ENCODE data around the gene HSBP1. TPM values are rescaled to one million over a fixed set of nuclear protein-coding genes. Genes with fewer than 3 reads are reported as not detected.

HSBP1 gene
- total and polyA plus RNA-seq, 3 experiments from 2014 or later, result 28.5 to 89.4 (median 84.5) TPM

DNA sequence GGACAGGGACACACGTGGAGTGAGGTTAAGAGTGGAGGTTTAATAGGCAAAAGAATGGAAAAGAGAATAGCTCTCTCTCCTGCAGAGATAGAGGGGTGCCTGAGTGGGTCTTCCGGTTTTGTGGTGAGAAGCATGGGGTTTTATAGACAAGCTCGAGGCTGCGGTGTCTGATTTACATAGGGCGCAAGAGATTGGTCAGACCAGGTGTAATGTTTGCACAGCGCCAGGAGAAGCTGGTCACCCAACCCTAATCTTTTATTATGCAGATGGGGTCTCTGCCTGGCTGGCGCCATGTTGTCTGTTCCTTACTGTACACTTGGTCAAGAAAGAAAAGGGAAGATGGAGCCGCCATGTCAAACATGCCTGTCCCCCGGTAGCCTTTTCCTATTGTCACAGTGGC lies 46.6 kb downstream of the HSBP1 start:
- Histone ChIP-seq H3K4me3 (ENCODE audit: low read length) (no peak overlapping the region), H3K9me3 (ENCODE audit: low read length) (no peaks in the 10 kb centered on the region), H3K4me1 (ENCODE audit: insufficient read depth, low read length) (no peaks in the 10 kb centered on the region), H3K36me3 (ENCODE audit: insufficient read depth, low read length) (no peaks in the 10 kb centered on the region), H3K27me3 (ENCODE audit: insufficient read depth, low read length, poor library complexity, severe bottlenecking) (no peaks in the 10 kb centered on the region), H3K27ac (ENCODE audit: low read depth, low read length) (no peak overlapping the region)
- CTCF ChIA-PET, result no interaction called here
- Mint-ChIP-seq H3K27me3 (peaks cover 1 to 21% of the 10 kb centered on the region in 2 donors), H3K9me3 (peaks cover 0 to 3% (median 0%) of the 10 kb centered on the region in 5 donors), H3K4me1 (no peaks in the 10 kb centered on the region), H3K36me3 (no peaks in the 10 kb centered on the region), H3K27ac (no peak overlapping the region), H3K4me3 (no peak overlapping the region)
- POLR2A ChIA-PET, result no interaction called here
- DNase-seq, result no peak

DNA sequence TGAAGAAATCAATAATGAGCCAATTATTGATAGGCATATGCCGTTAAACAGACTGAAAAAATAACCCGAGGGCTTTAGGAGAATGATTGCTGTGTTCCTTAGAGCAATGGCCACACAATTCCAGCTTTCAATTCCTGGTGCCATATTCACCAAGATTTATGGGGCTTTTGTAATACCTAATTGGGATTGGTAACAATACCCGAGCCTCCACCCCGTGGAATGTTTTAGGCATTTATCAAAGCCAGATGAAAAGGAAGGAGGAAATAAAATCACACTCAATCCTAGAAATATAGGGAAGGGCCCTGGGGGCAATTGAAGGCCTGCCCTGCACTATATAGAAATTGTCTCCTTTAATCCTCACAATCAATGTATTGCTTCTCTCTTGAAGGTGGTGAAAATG lies 49.0 kb downstream of the HSBP1 start:
- Mint-ChIP-seq H3K4me3 (no peak overlapping the region), H3K9me3 (peaks cover 0 to 3% (median 0%) of the 10 kb centered on the region in 5 donors)
- DNase-seq, result no peak

DNA sequence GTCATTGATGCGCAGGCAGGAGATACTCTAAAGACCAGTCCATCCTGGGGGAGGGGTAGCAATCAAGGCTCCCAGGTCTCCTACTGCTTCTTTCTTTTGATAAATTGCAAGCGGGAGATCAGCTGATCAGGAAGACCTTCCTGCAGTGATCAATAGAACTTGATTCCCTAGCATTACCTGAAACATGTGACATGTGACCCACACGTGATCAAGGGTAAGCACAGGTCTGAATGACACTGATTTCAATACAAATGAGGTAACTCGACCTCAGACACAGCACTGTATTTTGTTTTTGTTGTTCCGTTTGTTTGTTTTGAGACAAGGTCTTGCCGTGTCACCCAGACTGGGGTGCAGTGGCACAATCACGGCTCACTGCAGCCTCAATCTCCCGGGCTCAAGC lies 51.5 kb downstream of the HSBP1 start:
- H3K27me3 ChIP-seq (ENCODE audit: insufficient read depth, low read length, poor library complexity, severe bottlenecking), result no peaks in the 10 kb centered on the region
- H3K27ac ChIP-seq (ENCODE audit: low read depth, low read length), result no peak overlapping the region
- no peaks in the 10 kb centered on the region for H3K4me1 ChIP-seq (ENCODE audit: insufficient read depth, low read length)
- no peaks in the 10 kb centered on the region for H3K36me3 Mint-ChIP-seq
- no peaks in the 10 kb centered on the region for H3K4me1 Mint-ChIP-seq
- no peaks in the 10 kb centered on the region for H3K9me3 ChIP-seq (ENCODE audit: low read length)
- DNase-seq, result no peak
- H3K27ac Mint-ChIP-seq, result no peak overlapping the region
- H3K9me3 Mint-ChIP-seq, result peaks cover 0 to 4% (median 0%) of the 10 kb centered on the region in 5 donors
- no peaks in the 10 kb centered on the region for H3K36me3 ChIP-seq (ENCODE audit: insufficient read depth, low read length)
- peaks cover 0 to 15% of the 10 kb centered on the region in 2 donors for H3K27me3 Mint-ChIP-seq
- no peak overlapping the region for H3K4me3 ChIP-seq (ENCODE audit: low read length)
- POLR2A ChIA-PET, result no interaction called here
- no peak overlapping the region for H3K4me3 Mint-ChIP-seq
- CTCF ChIA-PET, result no interaction called here

More for the DNA sequence above, 49.0 kb downstream of the HSBP1 start:
- no peaks in the 10 kb centered on the region for H3K27me3 ChIP-seq (ENCODE audit: insufficient read depth, low read length, poor library complexity, severe bottlenecking)
- no peak overlapping the region for H3K27ac Mint-ChIP-seq
- ChIA-PET POLR2A (no interaction called here), CTCF (no interaction called here)
- no peaks in the 10 kb centered on the region for H3K36me3 ChIP-seq (ENCODE audit: insufficient read depth, low read length)
- H3K4me1 ChIP-seq (ENCODE audit: insufficient read depth, low read length), result no peaks in the 10 kb centered on the region
- H3K4me3 ChIP-seq (ENCODE audit: low read length), result no peak overlapping the region
- H3K36me3 Mint-ChIP-seq, result no peaks in the 10 kb centered on the region
- H3K9me3 ChIP-seq (ENCODE audit: low read length), result no peaks in the 10 kb centered on the region
- H3K27ac ChIP-seq (ENCODE audit: low read depth, low read length), result no peak overlapping the region
- peaks cover 0 to 17% of the 10 kb centered on the region in 2 donors for H3K27me3 Mint-ChIP-seq
- no peaks in the 10 kb centered on the region for H3K4me1 Mint-ChIP-seq

DNA sequence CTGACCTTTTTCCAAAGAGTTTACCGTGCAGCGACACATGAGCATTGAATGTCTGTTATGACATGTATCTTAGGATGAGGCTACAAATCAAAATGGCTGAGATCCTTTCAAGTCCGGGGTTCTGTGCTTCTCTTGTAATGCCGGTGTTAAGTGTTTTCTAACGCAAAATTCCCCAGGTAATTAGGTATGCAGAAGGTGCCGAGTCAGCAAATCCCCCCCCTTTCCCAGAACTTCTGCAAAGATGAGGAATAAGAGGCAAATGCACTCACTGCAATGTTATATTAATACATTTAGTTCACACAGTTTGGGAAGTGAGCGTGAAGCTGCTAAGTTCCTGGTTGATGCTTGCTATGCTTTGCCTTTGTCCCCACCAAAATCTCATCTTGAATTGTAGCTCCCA lies 54.9 kb downstream of the HSBP1 start:
- no peak for DNase-seq
- H3K4me3 Mint-ChIP-seq, result no peak overlapping the region
- Histone ChIP-seq H3K27me3 (ENCODE audit: insufficient read depth, low read length, poor library complexity, severe bottlenecking) (no peaks in the 10 kb centered on the region), H3K9me3 (ENCODE audit: low read length) (no peaks in the 10 kb centered on the region), H3K4me3 (ENCODE audit: low read length) (no peak overlapping the region), H3K27ac (ENCODE audit: low read depth, low read length) (no peak overlapping the region), H3K36me3 (ENCODE audit: insufficient read depth, low read length) (no peaks in the 10 kb centered on the region), H3K4me1 (ENCODE audit: insufficient read depth, low read length) (no peaks in the 10 kb centered on the region)
- peaks cover 4 to 11% (median 7%) of the 10 kb centered on the region in 5 donors for H3K9me3 Mint-ChIP-seq
- no peaks in the 10 kb centered on the region for H3K4me1 Mint-ChIP-seq
- CTCF ChIA-PET, result no interaction called here
- no peak overlapping the region for H3K27ac Mint-ChIP-seq
- H3K36me3 Mint-ChIP-seq, result no peaks in the 10 kb centered on the region
- H3K27me3 Mint-ChIP-seq, result peaks cover 0 to 35% of the 10 kb centered on the region in 2 donors
- POLR2A ChIA-PET, result no interaction called here

DNA sequence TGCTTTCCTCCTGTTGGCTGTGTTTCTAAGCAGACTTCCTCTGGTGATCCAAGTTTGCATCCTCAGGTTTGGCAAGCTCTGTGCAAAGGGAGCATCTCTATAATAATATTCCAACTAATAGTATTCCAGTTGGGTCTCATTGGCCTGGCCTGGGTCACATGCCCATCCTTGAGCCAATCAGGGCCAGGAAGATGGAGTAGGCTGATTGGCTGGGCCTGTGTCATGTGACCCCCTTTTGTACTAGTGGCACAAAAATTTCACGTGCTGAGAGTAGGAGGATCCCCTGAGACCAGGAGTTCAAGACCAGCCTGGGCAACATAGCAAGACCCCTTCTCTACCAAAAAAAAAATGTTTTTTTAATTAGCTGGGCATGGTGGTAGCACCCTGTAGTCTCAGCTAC lies 55.9 kb downstream of the HSBP1 start:
- H3K9me3 Mint-ChIP-seq, result peaks cover 4 to 11% (median 7%) of the 10 kb centered on the region in 5 donors
- no peaks in the 10 kb centered on the region for H3K4me1 Mint-ChIP-seq
- Histone ChIP-seq H3K4me3 (ENCODE audit: low read length) (no peak overlapping the region), H3K27me3 (ENCODE audit: insufficient read depth, low read length, poor library complexity, severe bottlenecking) (no peaks in the 10 kb centered on the region), H3K36me3 (ENCODE audit: insufficient read depth, low read length) (no peaks in the 10 kb centered on the region), H3K9me3 (ENCODE audit: low read length) (no peaks in the 10 kb centered on the region), H3K27ac (ENCODE audit: low read depth, low read length) (no peak overlapping the region), H3K4me1 (ENCODE audit: insufficient read depth, low read length) (no peaks in the 10 kb centered on the region)
- H3K27me3 Mint-ChIP-seq, result peaks cover 3 to 40% of the 10 kb centered on the region in 2 donors
- H3K27ac Mint-ChIP-seq, result no peak overlapping the region
- CTCF ChIA-PET, result no interaction called here
- no peaks in the 10 kb centered on the region for H3K36me3 Mint-ChIP-seq
- H3K4me3 Mint-ChIP-seq, result no peak overlapping the region
- no peak for DNase-seq
- POLR2A ChIA-PET, result no interaction called here

Other genes with a start within 250 kb of the HSBP1 start
- gene MLYCD, start 91.1 kb downstream of the HSBP1 start, total RNA-seq, result 1 to 10 TPM; 3.8 TPM
- 2.7 TPM for gene MLYCD, start 91.1 kb downstream of the HSBP1 start, polyA plus RNA-seq
- gene OSGIN1, start 145.3 kb downstream of the HSBP1 start, total RNA-seq, result under 1 TPM; 0.83 to 0.86 TPM
- 0.21 TPM for gene OSGIN1, start 145.3 kb downstream of the HSBP1 start, polyA plus RNA-seq
- gene NECAB2, start 160.3 kb downstream of the HSBP1 start, total RNA-seq, result not detected
- not detected for gene NECAB2, start 160.3 kb downstream of the HSBP1 start, polyA plus RNA-seq
- gene SLC38A8, start 234.8 kb downstream of the HSBP1 start, total RNA-seq, result not detected
- not detected for gene SLC38A8, start 234.8 kb downstream of the HSBP1 start, polyA plus RNA-seq